Neural cell (in vitro differentiated cells): ENCODE results near the gene ZC2HC1B. TPM values are rescaled to one million over a fixed set of nuclear protein-coding genes. Genes with fewer than 3 reads are reported as not detected.

Source experiments
- H2AFZ ChIP-seq: fragments of 200-600, 300-800 bp; sonication (generic), shearing (Covaris generic); 2 replicates; pipeline ENCODE4 v1.6.0; 2014; ENCODE audit warnings: low read depth, mild to moderate bottlenecking, antibody characterized with exemption, low read length, moderate library complexity
- H3F3A ChIP-seq: fragments of 200-600 bp; shearing (Covaris generic); 2 replicates; pipeline ENCODE4 v1.6.1; 2016; ENCODE audit warnings: mild to moderate bottlenecking, moderate library complexity, mixed read lengths, antibody characterized with exemption, low read length; ENCODE audit not compliant: insufficient read depth, poor library complexity, severe bottlenecking
- H3K27ac ChIP-seq: fragments of 200-600, 300-800 bp; sonication (generic), shearing (Covaris generic); 2 replicates; pipeline ENCODE4 v1.5.1; 2014; ENCODE audit warnings: mild to moderate bottlenecking, low read length, moderate library complexity
- H3K27me3 ChIP-seq: fragments of 300-800, 200-600 bp; sonication (generic), shearing (Covaris generic); 2 replicates; pipeline ENCODE4 v1.6.0; 2014; ENCODE audit warnings: mild to moderate bottlenecking, low read depth, low read length, moderate library complexity; ENCODE audit not compliant: insufficient read depth
- H3K36me3 ChIP-seq: fragments of 300-800, 200-600 bp; sonication (generic), shearing (Covaris generic); 2 replicates; pipeline ENCODE4 v1.5.1; 2014; ENCODE audit warnings: mild to moderate bottlenecking, antibody characterized with exemption, low read length, moderate library complexity; ENCODE audit not compliant: insufficient read depth
- H3K4me2 ChIP-seq: fragments of 300-800, 200-600 bp; sonication (generic), shearing (Covaris generic); 2 replicates; pipeline ENCODE4 v1.6.0; 2014; ENCODE audit warnings: mild to moderate bottlenecking, low read length
- H3K4me3 ChIP-seq: fragments of 300-800, 200-600 bp; sonication (generic), shearing (Covaris generic); 2 replicates; pipeline ENCODE4 v1.5.1; 2014; ENCODE audit warnings: mild to moderate bottlenecking, low read length, moderate library complexity
- H3K79me2 ChIP-seq: fragments of 200-600 bp; shearing (Covaris generic); replicated peaks from 2 replicates; pipeline ENCODE4 v1.6.0; 2014; ENCODE audit warnings: mild to moderate bottlenecking, low read length, moderate library complexity; ENCODE audit not compliant: insufficient read depth
- H3K9ac ChIP-seq: fragments of 300-800, 200-600 bp; sonication (generic), shearing (Covaris generic); 2 replicates; pipeline ENCODE4 v1.6.1; 2016; ENCODE audit warnings: mild to moderate bottlenecking, low read length, mixed read lengths
- H3K9me2 ChIP-seq: fragments of 200-600 bp; shearing (Covaris generic); 2 replicates; pipeline ENCODE4 v1.6.1; 2016; ENCODE audit warnings: mild to moderate bottlenecking, low read length, mixed read lengths; ENCODE audit not compliant: insufficient read depth
- H3K9me3 ChIP-seq: fragments of 200-600, 300-800 bp; sonication (generic), shearing (Covaris generic); 2 replicates; pipeline ENCODE4 v1.6.1; 2016; ENCODE audit warnings: mild to moderate bottlenecking, mixed run types, low read length, moderate library complexity, mixed read lengths
- H4K20me1 ChIP-seq: fragments of 200-600 bp; shearing (Covaris generic); 2 replicates; pipeline ENCODE4 v1.6.1; 2016; ENCODE audit warnings: mild to moderate bottlenecking, mixed run types; ENCODE audit not compliant: insufficient read depth
- EP300 ChIP-seq: fragments of 450-650 bp; conservative IDR thresholded peaks from 2 replicates; pipeline ENCODE4 v1.6.1; 2014; ENCODE audit warnings: antibody characterized with exemption, mild to moderate bottlenecking, moderate library complexity; ENCODE audit not compliant: poor library complexity, severe bottlenecking
- EZH2 ChIP-seq: fragments of 200-600, 300-800 bp; shearing (Covaris generic), sonication (generic); IDR thresholded peaks from 2 replicates; pipeline ENCODE4 v1.6.1; 2014; ENCODE audit warnings: antibody characterized with exemption, low read length, borderline replicate concordance, mild to moderate bottlenecking; ENCODE audit not compliant: insufficient read depth, poor library complexity, severe bottlenecking
- MXI1 ChIP-seq: fragments of 450-650 bp; conservative IDR thresholded peaks from 2 replicates; pipeline ENCODE4 v1.6.1; 2014; ENCODE audit warnings: antibody characterized with exemption, mild to moderate bottlenecking; ENCODE audit not compliant: poor library complexity, severe bottlenecking
- POLR2AphosphoS5 ChIP-seq: IDR thresholded peaks from 2 replicates; pipeline ENCODE4 v1.6.1; 2012
- RAD21 ChIP-seq: fragments of 450-650 bp; conservative IDR thresholded peaks from 2 replicates; pipeline ENCODE4 v1.6.1; 2014; ENCODE audit warnings: antibody characterized with exemption, mild to moderate bottlenecking, moderate library complexity
- SMC3 ChIP-seq: fragments of 450-650 bp; conservative IDR thresholded peaks from 2 replicates; pipeline ENCODE4 v1.6.1; 2014; ENCODE audit warnings: antibody characterized with exemption, mild to moderate bottlenecking, moderate library complexity; ENCODE audit not compliant: poor library complexity
- TAF1 ChIP-seq: IDR thresholded peaks from 2 replicates; pipeline ENCODE4 v1.6.1; 2012; ENCODE audit warnings: low read depth
- polyA plus RNA-seq: library from polyadenylated mRNA; depleted of rRNA; stranded (reverse); fragments of >200 nt; gene quantifications from 2 replicates; pipeline ENCODE4 v1.2.3, GENCODE V29; 2014
- TF ChIP-seq, protein P1 (sequence below): fragments of 450-650 bp; IDR thresholded peaks from 2 replicates; pipeline ENCODE4 v1.5.1; 2014; ENCODE audit warnings: antibody characterized with exemption, mild to moderate bottlenecking, moderate library complexity; ENCODE audit not compliant: poor library complexity, severe bottlenecking
- TF ChIP-seq, protein P2 (sequence below): IDR thresholded peaks from 2 replicates; pipeline ENCODE4 v1.6.1; 2012; ENCODE audit warnings: borderline replicate concordance

Gene ZC2HC1B
- polyA plus RNA-seq, 1 donor from 2014 or later = not detected

DNA sequence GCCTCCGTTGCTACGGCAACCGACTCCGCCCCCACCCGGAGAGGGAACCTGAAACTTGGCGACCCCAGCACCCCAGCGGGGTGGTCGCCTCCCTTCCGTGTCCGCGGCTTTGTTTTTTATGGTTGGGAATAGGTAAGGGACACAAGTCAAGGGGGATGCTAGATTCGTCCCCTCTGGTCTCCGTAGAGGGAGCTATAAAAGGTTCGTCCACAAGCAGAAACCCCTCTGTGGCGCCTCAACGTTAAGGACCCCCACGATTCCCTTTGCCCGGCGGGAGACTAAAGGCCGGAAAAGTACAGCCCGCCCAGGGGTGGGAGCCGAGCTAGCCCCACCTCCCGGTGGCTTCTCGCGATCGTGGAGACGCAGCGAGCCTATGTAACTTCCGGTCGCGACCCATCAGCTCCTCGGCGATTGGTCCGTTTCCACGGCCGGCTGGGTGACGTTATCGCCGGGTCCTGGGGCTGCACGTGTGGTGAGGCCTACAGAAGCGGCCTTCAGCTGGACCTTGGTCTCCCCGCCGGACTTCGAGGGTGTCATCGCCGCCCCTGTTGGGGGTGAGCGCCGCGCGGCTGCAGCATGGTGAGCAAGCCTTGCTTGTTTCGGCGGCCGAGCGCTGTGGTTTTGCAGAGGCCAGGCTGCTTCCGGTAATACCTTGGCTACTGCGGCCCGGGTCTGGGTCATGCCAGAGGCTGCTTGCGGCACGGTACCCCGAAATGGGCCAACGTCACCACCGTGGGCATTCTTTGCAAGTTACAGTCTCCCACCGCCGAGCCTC is 21.2 kb upstream of the ZC2HC1B start, which contains the start of gene LTV1:
Gene LTV1, plus strand, starts transcription at position 437 of the 775 bp plus-strand sequence. Its CDS starts 140 bp downstream, at position 577.
- Histone ChIP-seq H3K27ac (peak within 1 kb of the TSS; percentile 95), H3K9ac (peak within 1 kb of the TSS; percentile 88), H3K4me3 (peak within 1 kb of the TSS; percentile 91), H3K79me2 (peaks cover 22% of the 10 kb centered on the region), H3F3A (no peaks in the 10 kb centered on the region), H3K9me2 (no peaks in the 10 kb centered on the region), H4K20me1 (no peaks in the 10 kb centered on the region), H3K36me3 (peaks cover 9% of the 10 kb centered on the region), H2AFZ (peak within 1 kb of the TSS; percentile 87), H3K4me2 (peak within 1 kb of the TSS; percentile 99), H3K9me3 (no peaks in the 10 kb centered on the region), H3K27me3 (no peaks in the 10 kb centered on the region)
- TF ChIP-seq, protein P1, sequence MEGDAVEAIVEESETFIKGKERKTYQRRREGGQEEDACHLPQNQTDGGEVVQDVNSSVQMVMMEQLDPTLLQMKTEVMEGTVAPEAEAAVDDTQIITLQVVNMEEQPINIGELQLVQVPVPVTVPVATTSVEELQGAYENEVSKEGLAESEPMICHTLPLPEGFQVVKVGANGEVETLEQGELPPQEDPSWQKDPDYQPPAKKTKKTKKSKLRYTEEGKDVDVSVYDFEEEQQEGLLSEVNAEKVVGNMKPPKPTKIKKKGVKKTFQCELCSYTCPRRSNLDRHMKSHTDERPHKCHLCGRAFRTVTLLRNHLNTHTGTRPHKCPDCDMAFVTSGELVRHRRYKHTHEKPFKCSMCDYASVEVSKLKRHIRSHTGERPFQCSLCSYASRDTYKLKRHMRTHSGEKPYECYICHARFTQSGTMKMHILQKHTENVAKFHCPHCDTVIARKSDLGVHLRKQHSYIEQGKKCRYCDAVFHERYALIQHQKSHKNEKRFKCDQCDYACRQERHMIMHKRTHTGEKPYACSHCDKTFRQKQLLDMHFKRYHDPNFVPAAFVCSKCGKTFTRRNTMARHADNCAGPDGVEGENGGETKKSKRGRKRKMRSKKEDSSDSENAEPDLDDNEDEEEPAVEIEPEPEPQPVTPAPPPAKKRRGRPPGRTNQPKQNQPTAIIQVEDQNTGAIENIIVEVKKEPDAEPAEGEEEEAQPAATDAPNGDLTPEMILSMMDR = peak; percentile 30
- TF ChIP-seq SMC3 (peak; percentile 62), EP300 (peak; percentile 61), EZH2 (no peak), TAF1 (peak; percentile 65), RAD21 (peak; percentile 56), MXI1 (peak; percentile 99), POLR2AphosphoS5 (peak; percentile 90)
- TF ChIP-seq, protein P2, sequence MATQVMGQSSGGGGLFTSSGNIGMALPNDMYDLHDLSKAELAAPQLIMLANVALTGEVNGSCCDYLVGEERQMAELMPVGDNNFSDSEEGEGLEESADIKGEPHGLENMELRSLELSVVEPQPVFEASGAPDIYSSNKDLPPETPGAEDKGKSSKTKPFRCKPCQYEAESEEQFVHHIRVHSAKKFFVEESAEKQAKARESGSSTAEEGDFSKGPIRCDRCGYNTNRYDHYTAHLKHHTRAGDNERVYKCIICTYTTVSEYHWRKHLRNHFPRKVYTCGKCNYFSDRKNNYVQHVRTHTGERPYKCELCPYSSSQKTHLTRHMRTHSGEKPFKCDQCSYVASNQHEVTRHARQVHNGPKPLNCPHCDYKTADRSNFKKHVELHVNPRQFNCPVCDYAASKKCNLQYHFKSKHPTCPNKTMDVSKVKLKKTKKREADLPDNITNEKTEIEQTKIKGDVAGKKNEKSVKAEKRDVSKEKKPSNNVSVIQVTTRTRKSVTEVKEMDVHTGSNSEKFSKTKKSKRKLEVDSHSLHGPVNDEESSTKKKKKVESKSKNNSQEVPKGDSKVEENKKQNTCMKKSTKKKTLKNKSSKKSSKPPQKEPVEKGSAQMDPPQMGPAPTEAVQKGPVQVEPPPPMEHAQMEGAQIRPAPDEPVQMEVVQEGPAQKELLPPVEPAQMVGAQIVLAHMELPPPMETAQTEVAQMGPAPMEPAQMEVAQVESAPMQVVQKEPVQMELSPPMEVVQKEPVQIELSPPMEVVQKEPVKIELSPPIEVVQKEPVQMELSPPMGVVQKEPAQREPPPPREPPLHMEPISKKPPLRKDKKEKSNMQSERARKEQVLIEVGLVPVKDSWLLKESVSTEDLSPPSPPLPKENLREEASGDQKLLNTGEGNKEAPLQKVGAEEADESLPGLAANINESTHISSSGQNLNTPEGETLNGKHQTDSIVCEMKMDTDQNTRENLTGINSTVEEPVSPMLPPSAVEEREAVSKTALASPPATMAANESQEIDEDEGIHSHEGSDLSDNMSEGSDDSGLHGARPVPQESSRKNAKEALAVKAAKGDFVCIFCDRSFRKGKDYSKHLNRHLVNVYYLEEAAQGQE = no peak

DNA sequence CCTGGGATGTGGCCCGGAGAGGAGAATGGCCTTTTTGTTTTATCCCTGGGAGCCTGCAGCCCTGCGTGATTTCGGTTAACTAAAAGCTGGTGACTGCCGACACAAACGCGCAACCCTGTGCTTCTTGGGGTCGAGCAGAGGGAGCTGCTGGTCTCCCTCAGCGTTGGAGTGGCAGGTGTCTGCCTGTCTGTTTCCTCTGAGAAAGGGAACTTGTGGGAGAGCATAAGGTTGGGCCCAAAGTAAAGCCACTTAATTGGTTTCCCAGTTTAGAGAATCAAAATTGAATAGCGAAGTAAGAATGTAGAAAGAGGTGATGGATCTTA is 20.6 kb upstream of the ZC2HC1B start:
- Histone ChIP-seq H3K4me2 (peak overlapping the region; percentile 99), H3K27ac (peak overlapping the region; percentile 95), H3K4me3 (peak overlapping the region; percentile 91), H3K9ac (peak overlapping the region; percentile 88), H3F3A (no peaks in the 10 kb centered on the region), H4K20me1 (no peaks in the 10 kb centered on the region), H3K9me3 (no peaks in the 10 kb centered on the region), H3K79me2 (peaks cover 22% of the 10 kb centered on the region), H3K27me3 (no peaks in the 10 kb centered on the region), H3K9me2 (no peaks in the 10 kb centered on the region), H2AFZ (peak overlapping the region; percentile 87), H3K36me3 (peaks cover 13% of the 10 kb centered on the region)
- no peak for TF ChIP-seq TAF1
- TF ChIP-seq MXI1 = no peak
- TF ChIP-seq, protein P2 = no peak
- no peak for TF ChIP-seq SMC3
- no peak for TF ChIP-seq POLR2AphosphoS5
- TF ChIP-seq EZH2 = no peak
- TF ChIP-seq, protein P1 = no peak
- no peak for TF ChIP-seq RAD21
- no peak for TF ChIP-seq EP300
